ENCODE measurements around the gene TUBB4B. TPM values are rescaled to one million over a fixed set of nuclear protein-coding genes. Genes with fewer than 3 reads are reported as not detected.

Gene TUBB4B
- total RNA-seq, 1 donor from 2014 or later, result 48.9 TPM

DNA sequence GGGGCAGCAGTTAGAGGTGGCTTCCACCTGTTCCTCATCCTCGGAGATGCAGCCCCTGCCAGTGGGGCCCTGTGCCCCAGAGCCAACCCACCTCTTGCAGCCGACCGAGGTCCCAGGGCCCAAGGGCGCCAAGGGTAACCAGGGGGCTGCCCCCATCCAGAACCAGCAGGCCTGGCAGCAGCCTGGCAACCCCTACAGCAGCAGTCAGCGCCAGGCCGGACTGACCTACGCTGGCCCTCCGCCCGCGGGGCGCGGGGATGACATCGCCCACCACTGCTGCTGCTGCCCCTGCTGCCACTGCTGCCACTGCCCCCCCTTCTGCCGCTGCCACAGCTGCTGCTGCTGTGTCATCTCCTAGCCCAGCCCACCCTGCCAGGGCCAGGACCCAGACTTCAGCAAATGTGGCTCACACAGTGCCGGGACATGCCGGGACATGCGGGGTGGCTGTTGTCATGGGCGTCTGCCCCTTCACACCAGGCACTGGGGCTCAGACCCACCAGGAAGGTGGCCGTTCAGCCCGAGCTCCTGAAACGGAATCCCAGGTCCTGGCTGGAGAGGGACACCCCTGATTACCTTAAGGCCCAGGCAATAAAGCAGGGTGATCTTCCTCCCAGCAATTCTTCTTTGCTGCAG is 15.3 kb upstream of the TUBB4B start:
- no peak for DNase-seq (ENCODE audit: low spot score)

DNA sequence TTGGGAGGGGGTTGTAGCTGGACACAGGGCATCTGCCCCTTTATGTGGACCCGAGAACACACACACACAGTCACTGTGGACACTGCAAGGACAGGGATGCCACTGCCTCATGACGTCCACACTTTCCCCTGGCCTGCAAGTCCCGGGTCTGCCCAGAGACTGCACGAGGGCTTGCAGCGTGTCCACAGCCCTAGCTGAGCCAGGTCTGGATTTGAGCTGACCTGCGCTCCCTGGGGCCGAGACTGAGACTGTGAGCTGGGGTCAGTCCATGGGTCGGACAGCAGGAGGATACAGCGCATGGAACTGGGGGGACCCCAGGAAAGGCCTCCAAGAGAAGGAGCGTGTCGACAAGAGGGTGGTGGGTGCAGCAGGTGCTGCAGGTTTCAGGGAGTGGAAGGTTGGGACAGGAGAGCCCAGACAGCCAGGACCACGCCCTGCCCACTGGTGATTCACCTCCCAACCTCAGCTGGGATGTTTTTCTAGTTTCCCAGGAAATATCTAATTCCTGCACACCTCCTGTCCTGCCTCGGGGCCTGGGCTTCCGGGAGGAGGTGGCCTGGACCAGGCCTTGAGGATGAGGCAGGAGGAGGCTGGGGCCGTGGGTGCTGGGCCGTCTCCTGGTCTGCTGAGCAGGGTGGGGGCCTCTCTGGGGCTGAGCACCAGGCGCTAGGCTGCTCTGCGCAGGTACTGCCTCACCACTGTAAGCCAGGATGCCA is 14.6 kb upstream of the TUBB4B start:
- no peak for DNase-seq (ENCODE audit: low spot score)

GRCh38 chr9:137227054-137227852 is 13.8 kb upstream of the TUBB4B start, which contains the start of gene RNF224:
TSS of gene RNF224 (plus strand) at chr9:137227502. CDS start at chr9:137228336, 834 bp downstream.
- DNase-seq (ENCODE audit: low spot score), result peak; percentile 63

DNA sequence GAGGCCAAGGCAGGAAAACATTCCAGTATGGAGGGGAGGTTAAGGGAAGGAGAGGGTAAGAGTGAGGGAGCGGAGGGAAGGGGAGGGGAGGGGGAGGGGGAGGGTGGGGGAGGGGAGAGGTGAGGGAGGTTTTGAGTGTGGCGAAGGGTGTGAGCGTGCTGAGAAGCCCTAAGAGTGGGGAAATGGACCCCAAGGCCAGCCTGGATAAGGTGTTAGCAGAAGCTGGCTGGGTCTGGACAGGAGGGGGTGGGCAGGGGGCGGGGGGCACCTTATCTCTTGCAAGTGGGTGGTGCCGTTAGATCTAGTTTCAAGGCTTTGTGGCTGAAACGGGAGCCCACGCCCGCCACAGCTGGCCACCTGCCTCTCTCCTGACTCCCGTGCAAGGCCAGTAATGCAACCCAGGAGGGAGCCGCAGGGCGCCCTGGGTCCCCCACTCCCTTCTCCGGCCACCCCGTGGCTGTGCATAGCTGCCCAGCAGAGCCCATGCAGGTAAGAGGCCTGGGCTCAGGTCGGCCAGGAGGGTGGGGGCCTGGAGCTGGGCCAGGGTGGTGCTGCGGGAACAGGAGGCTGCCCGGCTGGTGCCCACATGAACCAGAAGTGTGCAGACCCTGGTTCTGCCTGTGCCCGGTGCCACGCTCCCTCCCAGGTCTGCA is 13.1 kb upstream of the TUBB4B start:
- DNase-seq (ENCODE audit: low spot score), result no peak

- DNase-seq (ENCODE audit: low spot score), result no peak
Measured at GRCh38 chr9:137228506-137228967, 12.6 kb upstream of the TUBB4B start.

GRCh38 chr9:137228968-137229896 is 11.9 kb upstream of the TUBB4B start:
- DNase-seq (ENCODE audit: low spot score), result no peak

DNA sequence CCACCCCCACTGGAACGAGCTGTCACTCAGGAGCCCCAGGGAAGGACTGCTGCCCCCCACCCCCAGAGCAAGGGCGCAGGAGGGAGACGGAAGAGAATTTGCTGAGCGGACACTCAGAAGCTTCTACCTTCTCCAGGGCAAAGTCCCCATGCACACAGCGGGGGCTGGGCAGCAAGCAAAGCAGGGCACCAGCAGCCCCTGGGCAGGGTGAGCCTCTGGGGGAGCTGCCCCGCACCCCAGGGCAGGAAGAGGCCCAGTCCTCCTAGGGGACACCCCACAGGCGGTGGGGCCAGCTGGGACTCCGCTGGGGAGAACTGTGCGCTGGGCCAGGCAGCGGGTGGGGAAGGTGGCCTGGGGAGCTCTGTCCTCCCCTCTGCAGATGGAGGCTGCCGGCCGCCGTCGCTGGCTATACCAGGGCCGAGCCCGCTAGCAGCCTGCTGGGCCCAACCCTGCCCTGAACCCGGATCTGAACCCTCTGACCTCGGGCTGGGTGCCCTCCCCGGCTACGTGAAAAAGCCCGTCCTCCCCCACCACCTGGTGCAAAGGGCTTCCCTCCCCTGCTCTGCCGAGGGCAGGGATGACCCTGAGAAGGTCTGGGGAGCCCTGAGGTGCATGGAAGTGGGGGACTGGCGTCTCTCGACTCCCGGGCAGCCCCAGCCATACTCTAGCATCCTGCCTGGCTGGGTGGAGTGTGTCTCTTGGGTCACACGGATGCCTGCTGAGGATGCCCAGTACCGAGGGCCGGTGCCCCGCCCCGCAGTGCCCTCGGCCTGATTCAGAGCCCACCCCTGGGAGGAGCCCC is 11.0 kb upstream of the TUBB4B start:
- DNase-seq (ENCODE audit: low spot score), result no peak

GRCh38 chr9:137230705-137231371 is 10.2 kb upstream of the TUBB4B start, which contains the start of gene SLC34A3:
TSS of gene SLC34A3 (plus strand) at chr9:137230901. CDS start at chr9:137231703, 802 bp downstream.
- DNase-seq (ENCODE audit: low spot score), result no peak

GRCh38 chr9:137231372-137232039 is 9.6 kb upstream of the TUBB4B start:
- DNase-seq (ENCODE audit: low spot score), result no peak

GRCh38 chr9:137232101-137232500 is 9.0 kb upstream of the TUBB4B start:
- no peak for DNase-seq (ENCODE audit: low spot score)

- DNase-seq (ENCODE audit: low spot score), result no peak
Measured at GRCh38 chr9:137232510-137232909, 8.6 kb upstream of the TUBB4B start.

GRCh38 chr9:137233143-137233980 is 7.7 kb upstream of the TUBB4B start:
- no peak for DNase-seq (ENCODE audit: low spot score)

- no peak for DNase-seq (ENCODE audit: low spot score)
Measured at GRCh38 chr9:137234055-137234697, 6.9 kb upstream of the TUBB4B start.

GRCh38 chr9:137234758-137235423 is 6.2 kb upstream of the TUBB4B start:
- DNase-seq (ENCODE audit: low spot score), result no peak

DNA sequence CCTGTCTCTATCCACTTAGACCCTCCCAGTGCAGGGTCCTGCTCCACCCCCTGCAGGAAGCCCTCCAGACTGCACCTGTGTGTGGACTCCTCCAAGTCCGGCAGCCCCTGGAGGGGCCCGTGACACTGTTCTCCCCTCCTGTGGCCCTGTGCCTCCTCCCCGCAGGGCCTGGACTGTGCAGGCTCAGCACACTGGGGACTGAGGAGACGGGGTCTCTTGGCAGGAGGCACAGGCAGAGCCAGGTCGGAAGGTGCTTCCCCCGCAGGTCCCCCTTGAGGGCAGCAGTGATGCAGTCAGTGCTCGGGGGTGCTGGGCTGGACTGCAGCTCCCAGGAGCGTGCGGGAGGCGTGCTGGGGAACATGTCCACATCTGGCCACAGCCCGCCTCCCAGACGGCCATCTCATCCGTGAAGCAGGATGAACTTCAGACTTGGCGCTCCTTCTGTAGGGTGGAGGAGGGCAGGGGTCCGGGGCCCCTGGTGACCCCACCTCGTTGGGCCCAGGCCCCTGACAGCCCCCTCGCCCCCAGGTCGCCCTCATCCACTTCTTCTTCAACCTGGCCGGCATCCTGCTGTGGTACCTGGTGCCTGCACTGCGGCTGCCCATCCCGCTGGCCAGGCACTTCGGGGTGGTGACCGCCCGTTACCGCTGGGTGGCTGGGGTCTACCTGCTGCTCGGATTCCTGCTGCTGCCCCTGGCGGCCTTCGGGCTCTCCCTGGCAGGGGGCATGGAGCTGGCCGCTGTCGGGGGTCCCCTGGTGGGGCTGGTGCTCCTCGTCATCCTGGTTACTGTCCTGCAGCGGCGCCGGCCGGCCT is 5.5 kb upstream of the TUBB4B start:
- no peak for DNase-seq (ENCODE audit: low spot score)
